GM06990 (cell line): ENCODE results near the gene ARID4B.

Source experiments
- DNase-seq: peaks from one replicate; pipeline ENCODE4 v3.0.0-alpha.2; 2011; ENCODE audit not compliant: insufficient read length; ENCODE audit errors: extremely low read depth
- H3K27me3 ChIP-seq: replicated peaks from 2 replicates; pipeline ENCODE4 v1.6.0; 2011; ENCODE audit warnings: low read length; ENCODE audit not compliant: control insufficient read depth, insufficient read depth
- H3K36me3 ChIP-seq: 2 replicates; pipeline ENCODE4 v1.5.1; 2011; ENCODE audit warnings: low read length; ENCODE audit not compliant: control insufficient read depth, insufficient read depth
- H3K4me3 ChIP-seq: replicated peaks from 2 replicates; pipeline ENCODE4 v1.5.1; 2011; ENCODE audit warnings: low read depth, mild to moderate bottlenecking, control low read depth, low read length
- CTCF ChIP-seq: IDR thresholded peaks from 2 replicates; pipeline ENCODE4 v1.5.1; 2011; ENCODE audit warnings: low read length, control low read depth, mild to moderate bottlenecking, inconsistent platforms; ENCODE audit not compliant: insufficient read depth, poor library complexity, severe bottlenecking

The ARID4B gene

DNA sequence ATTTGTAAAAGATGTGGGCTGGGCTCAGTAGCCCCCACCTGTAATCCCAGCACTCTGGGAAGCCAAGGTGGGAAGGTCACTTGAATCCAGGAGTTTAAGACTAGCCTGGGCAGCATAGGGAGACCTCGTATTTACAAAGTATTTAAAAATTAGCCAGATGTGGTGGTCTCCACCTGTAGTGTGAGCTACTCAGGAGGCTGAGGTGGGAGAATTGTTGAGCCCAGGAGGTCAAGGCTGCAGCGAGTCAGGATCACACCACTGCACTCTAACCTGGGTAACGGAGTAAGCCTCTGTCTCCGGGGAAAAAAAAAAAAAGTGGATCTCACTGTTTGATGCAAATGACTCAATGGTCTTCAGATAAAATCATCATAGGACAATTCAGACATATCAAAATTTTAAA lies 89.4 kb downstream of the ARID4B start:
- no peak overlapping the region for H3K4me3 ChIP-seq
- no peak for TF ChIP-seq CTCF
- H3K36me3 ChIP-seq = peaks cover 3% of the 10 kb centered on the region
- H3K27me3 ChIP-seq = no peaks in the 10 kb centered on the region
- DNase-seq = no peak

GRCh38 chr1:235236128-235236527 lies 91.9 kb downstream of the ARID4B start:
- Histone ChIP-seq H3K27me3 (no peaks in the 10 kb centered on the region), H3K36me3 (peaks cover 5% of the 10 kb centered on the region)

DNA sequence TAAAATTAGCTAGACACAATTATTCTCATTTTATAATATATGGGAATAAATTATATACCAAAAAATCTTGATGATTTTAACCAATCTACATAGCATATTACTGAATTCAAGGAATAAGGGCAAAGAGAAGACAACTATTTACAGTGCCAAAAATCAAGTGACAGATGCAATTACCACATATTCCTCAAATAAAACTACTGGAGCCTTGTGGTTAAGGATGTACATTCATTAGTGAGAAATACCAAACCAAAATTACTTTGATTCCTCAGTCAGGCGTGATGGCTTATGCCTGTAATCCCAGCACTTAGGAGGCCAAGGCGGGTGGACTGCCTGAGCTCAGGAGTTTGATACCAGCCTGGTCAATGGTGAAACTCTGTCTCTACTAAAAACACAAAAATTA lies 98.1 kb downstream of the ARID4B start:
- Histone ChIP-seq H3K36me3 (peaks cover 2% of the 10 kb centered on the region), H3K27me3 (no peaks in the 10 kb centered on the region), H3K4me3 (no peak overlapping the region)
- no peak for DNase-seq
- TF ChIP-seq CTCF = no peak

More at GRCh38 chr1:235236128-235236527, 91.9 kb downstream of the ARID4B start:
- no peak for TF ChIP-seq CTCF
- H3K4me3 ChIP-seq = no peak overlapping the region
- DNase-seq = no peak

GRCh38 chr1:235227414-235227813 lies 100.6 kb downstream of the ARID4B start:
- H3K36me3 ChIP-seq = peaks cover 3% of the 10 kb centered on the region
- no peak for TF ChIP-seq CTCF

GRCh38 chr1:235226933-235227332 lies 101.0 kb downstream of the ARID4B start:
- Histone ChIP-seq H3K36me3 (peaks cover 3% of the 10 kb centered on the region), H3K27me3 (no peaks in the 10 kb centered on the region), H3K4me3 (no peak overlapping the region)
- no peak for DNase-seq
- TF ChIP-seq CTCF = no peak

More at GRCh38 chr1:235227414-235227813, 100.6 kb downstream of the ARID4B start:
- Histone ChIP-seq H3K27me3 (no peaks in the 10 kb centered on the region), H3K4me3 (no peak overlapping the region)
- DNase-seq = no peak

DNA sequence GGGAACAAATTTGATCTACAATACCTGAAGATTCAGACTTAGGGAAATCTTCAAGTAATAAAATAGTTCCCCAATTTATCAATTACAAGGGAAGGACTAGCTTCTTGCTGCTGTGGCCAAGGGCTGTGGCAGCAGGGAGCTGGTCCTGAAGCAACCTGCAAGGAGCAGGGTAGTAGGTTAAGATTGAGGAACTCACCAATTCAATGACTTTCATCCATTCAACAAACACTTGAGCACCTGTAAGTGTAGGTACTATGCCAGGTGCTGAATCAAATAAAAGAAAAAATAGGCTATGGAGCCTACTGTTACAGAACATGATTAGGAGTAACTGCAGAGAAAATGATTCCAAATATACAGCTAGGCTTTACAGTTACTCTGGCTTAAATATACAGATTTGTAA lies 102.7 kb downstream of the ARID4B start:
- no peak for DNase-seq
- Histone ChIP-seq H3K4me3 (no peak overlapping the region), H3K27me3 (no peaks in the 10 kb centered on the region), H3K36me3 (peaks cover 3% of the 10 kb centered on the region)
- no peak for TF ChIP-seq CTCF
